SK-N-SH (cell line): ENCODE measurements around the gene SMNDC1. TPM values are rescaled to one million over a fixed set of nuclear protein-coding genes. Genes with fewer than 3 reads are reported as not detected.
"Not testable (repeated sequence)": the region's sequence is repeated elsewhere in the genome, so short reads cannot be mapped to it uniquely, and the experiment has no call there.

Experiments used
- CTCF ChIA-PET: fragments of 300-600, 350-600 bp; formaldehyde crosslinking; extraction: SDS; loops from one replicate; lab custom pipeline; 2021; lab: Yijun Ruan, JAX
- POLR2A ChIA-PET: fragments of 350-600 bp; sonication (Branson Sonifier 250); formaldehyde crosslinking; extraction: SDS; loops from one replicate; lab custom pipeline; 2020; ENCODE audit warnings: antibody characterized with exemption, inconsistent platforms; lab: Yijun Ruan, JAX
- DNase-seq: peaks from one replicate; pipeline ENCODE4 v3.0.0; 2012
- H2AFZ ChIP-seq: fragments of 200-600 bp; sonication (generic); 2 replicates; pipeline ENCODE4 v1.8.1; 2016; ENCODE audit warnings: antibody characterized with exemption, mild to moderate bottlenecking, low read depth
- H3F3A ChIP-seq: fragments of 200-600 bp; sonication (generic); replicated peaks from 2 replicates; pipeline ENCODE3; 2016; ENCODE audit warnings: antibody characterized with exemption, mild to moderate bottlenecking; ENCODE audit not compliant: insufficient read depth
- H3K27ac ChIP-seq, 2 experiments: fragments of 200-500 bp in 1 of 2; fragments of 200-600 bp in 1 of 2; sonication (Bioruptor generic) in 1 of 2; sonication (generic), shearing (Covaris generic) in 1 of 2; 2 replicates each; pipeline versions ENCODE4 v1.5.1 to v1.6.1; 2014 to 2016; ENCODE audit warnings: low read depth in 2 of 2, inconsistent platforms in 1 of 2, low read length in 1 of 2, mild to moderate bottlenecking in 1 of 2, mixed read lengths in 1 of 2
- H3K27me3 ChIP-seq: fragments of 200-600 bp; sonication (generic), shearing (Covaris generic); 2 replicates; pipeline ENCODE4 v1.6.1; 2016; ENCODE audit warnings: mixed run types; ENCODE audit not compliant: insufficient read depth
- H3K36me3 ChIP-seq, 2 experiments: fragments of 200-500 bp in 1 of 2; fragments of 200-600 bp in 1 of 2; sonication (Bioruptor generic) in 1 of 2; sonication (generic) in 1 of 2; replicated peaks in 1 of 2; 2 replicates each; pipeline versions ENCODE3 to v1.5.1; 2014 to 2016; ENCODE audit warnings: low read length in 1 of 2, mild to moderate bottlenecking in 1 of 2; ENCODE audit not compliant: insufficient read depth in 2 of 2, control insufficient read depth in 1 of 2
- H3K4me1 ChIP-seq, 2 experiments: fragments of 200-500 bp in 1 of 2; fragments of 200-600 bp in 1 of 2; sonication (Bioruptor generic) in 1 of 2; sonication (generic), shearing (Covaris generic) in 1 of 2; 2 replicates each; pipeline versions ENCODE4 v1.5.1 to v1.6.1; 2014 to 2016; ENCODE audit warnings: low read depth in 1 of 2, low read length in 1 of 2, mixed run types in 1 of 2; ENCODE audit not compliant: insufficient read depth in 2 of 2, control insufficient read depth in 1 of 2
- H3K4me2 ChIP-seq: fragments of 200-600 bp; sonication (generic), shearing (Covaris generic); 2 replicates; pipeline ENCODE4 v1.6.1; 2017; ENCODE audit warnings: mixed run types
- H3K4me3 ChIP-seq, 2 experiments: fragments of 200-500 bp in 1 of 2; fragments of 200-600 bp in 1 of 2; sonication (Bioruptor generic) in 1 of 2; sonication (generic), shearing (Covaris generic) in 1 of 2; 2 replicates each; pipeline versions ENCODE4 v1.5.1 to v1.8.1; 2014 to 2016; ENCODE audit warnings: low read depth in 2 of 2, inconsistent platforms in 1 of 2, low read length in 1 of 2, mild to moderate bottlenecking in 1 of 2, mixed read lengths in 1 of 2, moderate library complexity in 1 of 2
- H3K79me2 ChIP-seq: fragments of 200-600 bp; sonication (generic); 2 replicates; pipeline ENCODE4 v1.8.1; 2017; ENCODE audit warnings: mild to moderate bottlenecking; ENCODE audit not compliant: insufficient read depth
- H3K9ac ChIP-seq: fragments of 200-600 bp; sonication (generic); 2 replicates; pipeline ENCODE4 v1.6.1; 2017; ENCODE audit warnings: mixed run types
- H3K9me2 ChIP-seq: fragments of 200-600 bp; sonication (generic); 2 replicates; pipeline ENCODE4 v1.6.1; 2017; ENCODE audit warnings: mixed run types
- H3K9me3 ChIP-seq: fragments of 200-600 bp; sonication (generic); 2 replicates; pipeline ENCODE4 v1.6.1; 2017; ENCODE audit warnings: mixed run types, mild to moderate bottlenecking, moderate library complexity
- H4K20me1 ChIP-seq: fragments of 200-600 bp; sonication (generic); 2 replicates; pipeline ENCODE4 v1.6.1; 2017; ENCODE audit warnings: mild to moderate bottlenecking, mixed run types; ENCODE audit not compliant: insufficient read depth
- CTCF ChIP-seq: fragments of 200-600 bp; sonication (generic); IDR thresholded peaks from 2 replicates; pipeline ENCODE4 v1.6.1; 2017; ENCODE audit warnings: antibody characterized with exemption, mild to moderate bottlenecking, moderate library complexity
- ELF1 ChIP-seq: IDR thresholded peaks from 2 replicates; pipeline ENCODE4 v1.4.0; 2012
- EZH2phosphoT487 ChIP-seq: fragments of 200-600 bp; sonication (generic); IDR thresholded peaks from 2 replicates; pipeline ENCODE4 v1.6.1; 2017; ENCODE audit warnings: low read depth, mixed run types, mild to moderate bottlenecking, antibody characterized with exemption, moderate library complexity, borderline replicate concordance
- FOSL2 ChIP-seq: IDR thresholded peaks from 2 replicates; pipeline ENCODE4 v1.4.0; 2012; ENCODE audit warnings: low read depth, mild to moderate bottlenecking, moderate library complexity, borderline replicate concordance
- IRF3 ChIP-seq: fragments of 150-350 bp; IDR thresholded peaks from 2 replicates; pipeline ENCODE4 v1.6.1; 2016; ENCODE audit warnings: mild to moderate bottlenecking, low read depth, low read length
- MEF2A ChIP-seq: IDR thresholded peaks from 2 replicates; pipeline ENCODE4 v1.4.0; 2012; ENCODE audit warnings: low read depth, borderline replicate concordance
- NRF1 ChIP-seq: IDR thresholded peaks from 2 replicates; pipeline ENCODE4 v1.6.1; 2012; ENCODE audit warnings: low read depth, mild to moderate bottlenecking, low read length
- PBX3 ChIP-seq: IDR thresholded peaks from 2 replicates; pipeline ENCODE4; 2012
- POLR2AphosphoS5 ChIP-seq: IDR thresholded peaks from 2 replicates; pipeline ENCODE4 v1.6.1; 2012; ENCODE audit warnings: low read depth, low read length
- RAD21 ChIP-seq: IDR thresholded peaks from 2 replicates; pipeline ENCODE4 v1.6.1; 2012; ENCODE audit warnings: mild to moderate bottlenecking, low read length
- REST ChIP-seq: IDR thresholded peaks from 2 replicates; pipeline ENCODE4 v1.6.1; 2012; ENCODE audit warnings: mild to moderate bottlenecking, low read depth, low read length, moderate library complexity
- RXRA ChIP-seq: IDR thresholded peaks from 2 replicates; pipeline ENCODE4 v1.4.0; 2012; ENCODE audit warnings: low read depth, mild to moderate bottlenecking, borderline replicate concordance
- TCF12 ChIP-seq: IDR thresholded peaks from 2 replicates; pipeline ENCODE4 v1.4.0; 2012
- USF1 ChIP-seq: IDR thresholded peaks from 2 replicates; pipeline ENCODE4 v1.4.0; 2012; ENCODE audit warnings: low read depth, borderline replicate concordance
- USF2 ChIP-seq: fragments of 150-350 bp; IDR thresholded peaks from 2 replicates; pipeline ENCODE4 v1.6.1; 2017; ENCODE audit warnings: antibody characterized with exemption, low read length, low read depth, borderline replicate concordance
- WGBS: methylation state at CpG from one replicate; pipeline ENCODE4 v1.1.6; 2017; ENCODE audit warnings: low lambda C conversion rate; 5-methylcytosine and 5-hydroxymethylcytosine counted together
- polyA plus RNA-seq, 3 experiments: library from polyadenylated mRNA; depleted of rRNA; stranded (reverse); fragments of >200 nt; gene quantifications; 2 replicates each; pipeline ENCODE4 v1.2.3, GENCODE V29; 2012

Gene SMNDC1
- polyA plus RNA-seq, 1 of the 3 experiments (the other 2 are of a cell fraction) = 13.3 TPM

- CTCF ChIA-PET = no interaction called here
- Histone ChIP-seq H3K4me1 (peaks cover 0 to 34% of the 10 kb centered on the region in 2 experiments; a peak in 2 of 4 replicates), H3K27ac (no peak overlapping the region), H3K27me3 (no peaks in the 10 kb centered on the region), H3K9ac (no peak overlapping the region), H3K9me2 (no peaks in the 10 kb centered on the region), H2AFZ (no peak overlapping the region), H3F3A (peaks cover 20% of the 10 kb centered on the region), H3K36me3 (no peaks in the 10 kb centered on the region), H4K20me1 (no peaks in the 10 kb centered on the region), H3K4me2 (no peak overlapping the region), H3K79me2 (no peaks in the 10 kb centered on the region), H3K9me3 (peaks cover 7% of the 10 kb centered on the region), H3K4me3 (no peak overlapping the region)
- WGBS = 97% methylated on average over 3 of the region's 5 CpGs
- POLR2A ChIA-PET = no interaction called here
- DNase-seq = no peak
- TF ChIP-seq NRF1 (no peak), PBX3 (no peak), USF1 (no peak), ELF1 (no peak), RXRA (no peak), POLR2AphosphoS5 (no peak), RAD21 (no peak), USF2 (no peak), REST (no peak), MEF2A (no peak), CTCF (no peak), EZH2phosphoT487 (no peak), FOSL2 (no peak), IRF3 (no peak), TCF12 (no peak)
Measured at GRCh38 chr10:110334061-110334656, 29.4 kb upstream of the SMNDC1 start.

GRCh38 chr10:110331226-110331795 lies 26.6 kb upstream of the SMNDC1 start:
- H3K9me3 ChIP-seq, H3K36me3 ChIP-seq, H3K9me2 ChIP-seq, H2AFZ ChIP-seq, H3K4me2 ChIP-seq, H3K4me3 ChIP-seq, H3K9ac ChIP-seq, H3K79me2 ChIP-seq, H4K20me1 ChIP-seq, POLR2A ChIA-PET, H3K27me3 ChIP-seq, H3K27ac ChIP-seq, DNase-seq, CTCF ChIA-PET: not testable (repeated sequence)
- peaks cover 0 to 12% of the 10 kb centered on the region in 2 experiments; a peak in 2 of 4 replicates for H3K4me1 ChIP-seq
- peaks cover 24% of the 10 kb centered on the region for H3F3A ChIP-seq
- WGBS = 91% methylated on average over 14 of the region's 32 CpGs
